Measurements from ENCODE around the gene PDZRN4.

DNA sequence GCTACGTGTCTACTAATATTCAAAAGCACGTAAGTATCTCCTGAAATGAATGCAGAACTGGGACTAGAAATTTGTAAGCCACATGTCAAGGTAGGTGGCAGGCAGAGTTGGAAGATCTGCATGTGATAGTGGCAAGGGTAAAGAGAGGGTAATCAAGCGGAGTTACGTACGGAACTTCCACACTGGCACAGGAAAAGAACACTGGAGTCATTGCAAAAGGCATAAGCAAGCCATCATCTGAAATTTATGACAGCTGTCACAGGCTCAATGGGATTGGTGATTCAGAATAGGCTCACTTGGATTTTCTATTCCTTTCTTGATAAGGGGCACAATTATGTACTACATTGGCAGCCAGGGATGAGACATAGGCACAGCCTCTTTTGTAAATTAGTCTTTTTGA lies 245.3 kb downstream of the PDZRN4 start:
- TF ChIP-seq, protein P1, sequence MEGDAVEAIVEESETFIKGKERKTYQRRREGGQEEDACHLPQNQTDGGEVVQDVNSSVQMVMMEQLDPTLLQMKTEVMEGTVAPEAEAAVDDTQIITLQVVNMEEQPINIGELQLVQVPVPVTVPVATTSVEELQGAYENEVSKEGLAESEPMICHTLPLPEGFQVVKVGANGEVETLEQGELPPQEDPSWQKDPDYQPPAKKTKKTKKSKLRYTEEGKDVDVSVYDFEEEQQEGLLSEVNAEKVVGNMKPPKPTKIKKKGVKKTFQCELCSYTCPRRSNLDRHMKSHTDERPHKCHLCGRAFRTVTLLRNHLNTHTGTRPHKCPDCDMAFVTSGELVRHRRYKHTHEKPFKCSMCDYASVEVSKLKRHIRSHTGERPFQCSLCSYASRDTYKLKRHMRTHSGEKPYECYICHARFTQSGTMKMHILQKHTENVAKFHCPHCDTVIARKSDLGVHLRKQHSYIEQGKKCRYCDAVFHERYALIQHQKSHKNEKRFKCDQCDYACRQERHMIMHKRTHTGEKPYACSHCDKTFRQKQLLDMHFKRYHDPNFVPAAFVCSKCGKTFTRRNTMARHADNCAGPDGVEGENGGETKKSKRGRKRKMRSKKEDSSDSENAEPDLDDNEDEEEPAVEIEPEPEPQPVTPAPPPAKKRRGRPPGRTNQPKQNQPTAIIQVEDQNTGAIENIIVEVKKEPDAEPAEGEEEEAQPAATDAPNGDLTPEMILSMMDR (IDR thresholded peaks at IDR 0.05): no peak
- TF ChIP-seq POLR2A (IDR thresholded peaks at IDR 0.05) (no peak), EP300 (IDR thresholded peaks at IDR 0.05) (no peak), POLR2AphosphoS5 (IDR thresholded peaks at IDR 0.05) (no peak)

Measured in suprapubic skin (tissue), 4 donors.